ENCODE measurements around the gene ATF6. TPM values are rescaled to one million over a fixed set of nuclear protein-coding genes. Genes with fewer than 3 reads are reported as not detected.

The ATF6 gene
- total and polyA plus RNA-seq, 2 experiments from 2014 or later = 14.6 to 18.1 TPM

DNA sequence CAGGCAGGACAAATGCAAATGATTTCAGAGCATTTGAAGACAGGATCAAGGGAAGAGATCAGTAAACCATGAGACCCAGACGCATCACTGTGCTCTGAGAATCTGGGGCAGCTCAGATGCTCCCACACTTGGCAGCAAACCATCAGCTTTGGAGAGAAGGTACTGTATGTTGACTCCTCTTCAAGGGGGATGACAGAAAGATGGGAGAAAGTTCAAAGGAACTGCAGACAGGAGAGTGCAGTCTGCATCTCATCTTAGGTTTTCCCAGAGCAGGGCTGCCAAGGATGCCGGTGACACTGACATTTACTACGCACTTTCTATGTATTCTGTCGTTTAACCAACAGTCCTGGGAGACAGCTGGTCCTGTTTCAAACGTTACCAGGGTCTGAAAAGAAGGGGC is 221.8 kb downstream of the ATF6 start:
- Histone ChIP-seq H3K36me3 (no peaks in the 10 kb centered on the region), H3K9me3 (ENCODE audit: low read depth) (no peaks in the 10 kb centered on the region), H3K4me1 (ENCODE audit: low read depth) (no peaks in the 10 kb centered on the region), H3K4me3 (no peak overlapping the region), H3K27me3 (no peaks in the 10 kb centered on the region), H3K27ac (no peak overlapping the region)
- DNase-seq (ENCODE audit: low read depth in 1 of 2, low spot score in 1 of 2) = no peak
- TF ChIP-seq, protein P1, sequence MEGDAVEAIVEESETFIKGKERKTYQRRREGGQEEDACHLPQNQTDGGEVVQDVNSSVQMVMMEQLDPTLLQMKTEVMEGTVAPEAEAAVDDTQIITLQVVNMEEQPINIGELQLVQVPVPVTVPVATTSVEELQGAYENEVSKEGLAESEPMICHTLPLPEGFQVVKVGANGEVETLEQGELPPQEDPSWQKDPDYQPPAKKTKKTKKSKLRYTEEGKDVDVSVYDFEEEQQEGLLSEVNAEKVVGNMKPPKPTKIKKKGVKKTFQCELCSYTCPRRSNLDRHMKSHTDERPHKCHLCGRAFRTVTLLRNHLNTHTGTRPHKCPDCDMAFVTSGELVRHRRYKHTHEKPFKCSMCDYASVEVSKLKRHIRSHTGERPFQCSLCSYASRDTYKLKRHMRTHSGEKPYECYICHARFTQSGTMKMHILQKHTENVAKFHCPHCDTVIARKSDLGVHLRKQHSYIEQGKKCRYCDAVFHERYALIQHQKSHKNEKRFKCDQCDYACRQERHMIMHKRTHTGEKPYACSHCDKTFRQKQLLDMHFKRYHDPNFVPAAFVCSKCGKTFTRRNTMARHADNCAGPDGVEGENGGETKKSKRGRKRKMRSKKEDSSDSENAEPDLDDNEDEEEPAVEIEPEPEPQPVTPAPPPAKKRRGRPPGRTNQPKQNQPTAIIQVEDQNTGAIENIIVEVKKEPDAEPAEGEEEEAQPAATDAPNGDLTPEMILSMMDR (IDR thresholded peaks at IDR 0.05; ENCODE audit: low read depth, low read length) = no peak

DNA sequence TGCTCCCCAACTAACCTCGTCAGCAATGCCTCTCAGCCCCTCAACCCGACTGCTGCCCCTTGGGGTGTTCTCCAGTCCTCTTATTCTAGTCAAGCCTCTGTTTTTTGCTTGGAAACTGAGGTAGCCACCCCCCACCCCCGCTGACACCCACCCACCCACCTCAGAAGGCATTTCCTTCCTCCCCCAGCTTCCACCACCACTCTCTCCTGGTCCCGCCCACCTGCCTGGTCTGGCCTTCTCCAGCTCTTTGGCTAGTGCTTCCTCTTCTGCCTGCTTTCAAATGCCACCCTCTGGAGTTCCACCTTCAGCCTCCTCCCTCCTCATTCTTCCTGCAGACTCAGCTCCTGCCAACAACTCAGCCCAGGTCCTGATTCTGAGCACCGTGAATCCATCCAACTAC is 222.3 kb downstream of the ATF6 start:
- no peak overlapping the region for H3K27ac ChIP-seq
- DNase-seq (ENCODE audit: low read depth in 1 of 2, low spot score in 1 of 2) = no peak
- TF ChIP-seq, protein P1 (IDR thresholded peaks at IDR 0.05; ENCODE audit: low read depth, low read length) = no peak
- no peaks in the 10 kb centered on the region for H3K27me3 ChIP-seq
- H3K36me3 ChIP-seq = no peaks in the 10 kb centered on the region
- H3K4me3 ChIP-seq = no peak overlapping the region
- no peaks in the 10 kb centered on the region for H3K4me1 ChIP-seq (ENCODE audit: low read depth)
- no peaks in the 10 kb centered on the region for H3K9me3 ChIP-seq (ENCODE audit: low read depth)

DNA sequence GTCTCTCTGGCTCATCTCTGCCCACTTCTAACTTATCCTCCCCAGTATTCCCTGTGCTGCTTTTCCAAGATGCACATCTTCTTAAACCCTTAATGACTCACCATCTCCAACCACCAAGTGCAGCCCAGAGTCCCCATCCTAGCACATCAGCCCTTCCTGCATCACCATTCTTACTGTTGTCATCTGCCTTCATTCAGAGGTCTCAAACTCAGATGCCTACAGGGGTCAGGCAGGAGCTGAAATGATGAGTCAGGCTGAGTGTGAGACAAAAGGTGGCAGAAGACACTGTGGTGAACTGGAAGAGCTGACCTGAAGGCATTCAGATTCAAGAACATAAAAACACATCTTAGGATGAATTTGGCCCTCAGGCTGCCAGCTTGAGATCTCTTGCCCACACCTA is 223.0 kb downstream of the ATF6 start:
- Histone ChIP-seq H3K27me3 (no peaks in the 10 kb centered on the region), H3K27ac (no peak overlapping the region), H3K36me3 (no peaks in the 10 kb centered on the region), H3K9me3 (ENCODE audit: low read depth) (no peaks in the 10 kb centered on the region), H3K4me3 (no peak overlapping the region), H3K4me1 (ENCODE audit: low read depth) (no peaks in the 10 kb centered on the region)
- DNase-seq (ENCODE audit: low read depth in 1 of 2, low spot score in 1 of 2) = no peak
- TF ChIP-seq, protein P1 (IDR thresholded peaks at IDR 0.05; ENCODE audit: low read depth, low read length) = no peak

DNA sequence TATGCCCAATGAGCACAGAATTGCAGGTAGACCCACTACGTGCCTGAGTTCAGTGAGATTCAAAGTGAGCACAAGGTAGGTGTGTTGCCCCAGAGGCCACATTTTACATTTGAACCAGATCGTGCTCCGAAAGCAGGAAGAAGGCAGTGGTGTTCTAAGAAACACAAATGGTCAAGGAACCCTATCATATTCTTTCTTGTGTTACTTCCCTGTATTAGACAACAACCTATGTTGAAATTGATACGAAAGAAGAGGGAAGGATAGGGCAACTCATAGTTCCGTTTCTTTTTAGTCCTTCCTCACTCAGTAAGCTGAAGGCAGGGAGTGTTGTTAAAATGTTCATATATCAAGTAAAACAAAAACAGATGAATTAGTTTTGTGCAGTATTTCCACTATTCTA is 223.7 kb downstream of the ATF6 start:
- Histone ChIP-seq H3K4me3 (no peak overlapping the region), H3K36me3 (no peaks in the 10 kb centered on the region), H3K27ac (no peak overlapping the region), H3K9me3 (ENCODE audit: low read depth) (no peaks in the 10 kb centered on the region), H3K4me1 (ENCODE audit: low read depth) (no peaks in the 10 kb centered on the region), H3K27me3 (no peaks in the 10 kb centered on the region)
- no peak for DNase-seq (ENCODE audit: low read depth in 1 of 2, low spot score in 1 of 2)
- TF ChIP-seq, protein P1 (IDR thresholded peaks at IDR 0.05; ENCODE audit: low read depth, low read length) = no peak

DNA sequence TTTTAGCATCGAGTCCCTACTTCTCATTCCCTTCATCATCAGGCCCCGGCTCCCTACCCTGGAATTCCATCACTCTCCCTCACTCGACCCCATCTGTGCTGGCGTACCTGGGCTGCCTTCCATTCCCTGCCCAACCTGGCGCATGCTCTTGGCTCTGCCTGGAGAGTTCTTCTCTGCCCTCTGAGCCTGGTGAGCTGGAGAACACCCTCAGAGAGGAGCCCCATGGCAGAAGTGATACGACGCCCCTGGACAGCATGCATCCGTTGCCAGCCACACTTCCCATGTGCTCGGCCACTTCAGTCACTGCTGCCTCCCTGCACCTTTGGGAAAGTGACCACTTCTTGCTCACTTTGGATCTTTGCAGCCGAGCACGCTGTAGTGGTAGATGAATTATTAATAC is 227.5 kb downstream of the ATF6 start:
- Histone ChIP-seq H3K27ac (no peak overlapping the region), H3K36me3 (no peaks in the 10 kb centered on the region)

More for the DNA sequence above, 227.5 kb downstream of the ATF6 start:
- Histone ChIP-seq H3K4me3 (no peak overlapping the region), H3K27me3 (no peaks in the 10 kb centered on the region), H3K4me1 (ENCODE audit: low read depth) (no peaks in the 10 kb centered on the region), H3K9me3 (ENCODE audit: low read depth) (no peaks in the 10 kb centered on the region)
- no peak for DNase-seq (ENCODE audit: low read depth in 1 of 2, low spot score in 1 of 2)
- TF ChIP-seq, protein P1 (IDR thresholded peaks at IDR 0.05; ENCODE audit: low read depth, low read length) = no peak
